AG04450 (cell line): Measurements from ENCODE around the gene FGF14. TPM values are rescaled to one million over a fixed set of nuclear protein-coding genes. Genes with fewer than 3 reads are reported as not detected.

Experiments used
- CTCF ChIA-PET: fragments of 300-600, 350-600 bp; formaldehyde crosslinking; extraction: SDS; loops from one replicate; lab custom pipeline; 2022; ENCODE audit warnings: antibody characterized with exemption, inconsistent platforms; lab: Charles Lee
- POLR2A ChIA-PET: fragments of 350-600 bp; formaldehyde crosslinking; extraction: SDS; loops from one replicate; lab custom pipeline; 2021; ENCODE audit warnings: antibody characterized with exemption, inconsistent platforms; lab: Yijun Ruan, JAX
- DNase-seq: peaks from one replicate; pipeline ENCODE4 v3.0.0-alpha.2; 2011; ENCODE audit warnings: low read depth, low spot score
- H3K27ac ChIP-seq: one replicate; pipeline ENCODE4 v1.5.1; 2012; ENCODE audit warnings: low read depth, low read length, control low read depth
- H3K27me3 ChIP-seq: one replicate; pipeline ENCODE4 v1.6.0; 2012; ENCODE audit warnings: low read length; ENCODE audit not compliant: control insufficient read depth, insufficient read depth
- H3K4me3 ChIP-seq: 2 replicates; pipeline ENCODE4 v1.5.1; 2011; ENCODE audit warnings: mild to moderate bottlenecking, low read depth, low read length, control low read depth
- H3K9me3 ChIP-seq: 2 replicates; pipeline ENCODE4 v1.5.1; 2012; ENCODE audit warnings: low read length; ENCODE audit not compliant: control insufficient read depth, insufficient read depth
- CTCF ChIP-seq: IDR thresholded peaks from 2 replicates; pipeline ENCODE4 v1.5.1; 2011; ENCODE audit warnings: low read depth, low read length, control low read depth, inconsistent platforms
- polyA plus RNA-seq: library from polyadenylated mRNA; depleted of rRNA; stranded (reverse); fragments of >200 nt; gene quantifications from 2 replicates; pipeline ENCODE4 v1.2.3, GENCODE V29; 2011

The FGF14 gene
- polyA plus RNA-seq, 1 experiment, result 0.01 TPM

DNA sequence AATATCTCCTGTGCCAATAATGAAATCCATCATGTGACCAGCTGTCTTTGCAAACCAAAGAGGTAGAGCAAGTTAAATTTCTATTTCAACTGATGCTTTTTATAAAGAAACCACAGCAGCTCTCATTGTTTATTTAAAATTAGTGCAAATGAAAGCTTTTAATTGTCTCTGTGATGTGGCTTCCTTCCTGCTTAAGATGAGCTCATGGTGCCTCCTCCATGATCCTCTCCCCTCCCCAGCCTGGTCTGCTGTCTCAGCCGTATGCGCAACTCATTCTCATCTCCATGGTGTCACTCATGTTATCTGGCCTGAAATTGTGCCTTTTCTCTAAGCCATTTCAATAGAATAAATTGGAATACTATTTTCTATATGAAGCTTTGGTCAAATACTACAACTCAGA lies 270.6 kb downstream of the FGF14 start:
- no peak for TF ChIP-seq CTCF
- Histone ChIP-seq H3K27ac (no peak overlapping the region), H3K9me3 (no peaks in the 10 kb centered on the region), H3K27me3 (no peaks in the 10 kb centered on the region), H3K4me3 (no peak overlapping the region)
- POLR2A ChIA-PET, result no interaction called here
- DNase-seq, result no peak
- CTCF ChIA-PET, result no interaction called here

GRCh38 chr13:102128216-102128810 lies 273.5 kb downstream of the FGF14 start:
- POLR2A ChIA-PET, result no interaction called here
- H3K9me3 ChIP-seq, result no peaks in the 10 kb centered on the region

DNA sequence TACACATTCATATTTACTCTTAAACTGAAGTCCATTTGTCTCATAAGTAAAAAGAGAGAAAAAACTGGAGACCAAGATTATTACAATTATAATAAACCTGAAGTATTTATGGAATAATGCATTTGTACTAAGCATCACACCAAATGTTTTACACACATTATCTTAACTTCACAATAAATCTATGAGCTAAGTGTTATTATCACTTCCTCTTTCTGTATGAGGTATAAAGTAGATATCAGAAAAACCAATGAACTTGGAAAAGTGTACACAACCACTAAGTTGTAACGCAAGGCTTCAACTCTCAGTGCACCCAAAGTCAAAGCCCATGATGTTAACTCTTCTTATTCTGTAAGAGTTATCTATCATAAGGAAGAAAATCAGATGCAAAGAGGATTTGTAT lies 274.7 kb downstream of the FGF14 start:
- Histone ChIP-seq H3K9me3 (no peaks in the 10 kb centered on the region), H3K4me3 (no peak overlapping the region), H3K27ac (no peak overlapping the region), H3K27me3 (no peaks in the 10 kb centered on the region)
- TF ChIP-seq CTCF, result no peak
- no peak for DNase-seq
- POLR2A ChIA-PET, result no interaction called here
- CTCF ChIA-PET, result interaction anchor here (1.3 kb wide), 1 partner anchor 14 kb away, joined by 7 read pairs; no protein-coding TSS in a partner anchor

More at GRCh38 chr13:102128216-102128810, 273.5 kb downstream of the FGF14 start:
- H3K4me3 ChIP-seq, result no peak overlapping the region
- no peaks in the 10 kb centered on the region for H3K27me3 ChIP-seq
- CTCF ChIA-PET, result interaction anchor here (1.0 kb wide), 1 partner anchor 13 kb away, joined by 6 read pairs; no protein-coding TSS in a partner anchor
- H3K27ac ChIP-seq, result no peak overlapping the region
- TF ChIP-seq CTCF, result no peak
- DNase-seq, result no peak

GRCh38 chr13:102122147-102122546 lies 279.7 kb downstream of the FGF14 start:
- Histone ChIP-seq H3K27ac (no peak overlapping the region), H3K4me3 (no peak overlapping the region), H3K27me3 (no peaks in the 10 kb centered on the region), H3K9me3 (no peaks in the 10 kb centered on the region)
- no peak for TF ChIP-seq CTCF
- CTCF ChIA-PET, result interaction anchor here (3.2 kb wide), 1 partner anchor 19 kb away, joined by 16 read pairs; no protein-coding TSS in a partner anchor
- DNase-seq, result no peak
- POLR2A ChIA-PET, result no interaction called here

- no peak for DNase-seq
- ChIA-PET CTCF (no interaction called here), POLR2A (no interaction called here)
- Histone ChIP-seq H3K27ac (no peak overlapping the region), H3K4me3 (no peak overlapping the region), H3K27me3 (no peaks in the 10 kb centered on the region), H3K9me3 (no peaks in the 10 kb centered on the region)
- no peak for TF ChIP-seq CTCF
Observed at GRCh38 chr13:102117175-102117831, 284.5 kb downstream of the FGF14 start.
